Testis (tissue), 3 donors: ENCODE data around the gene MYLK4. TPM values are rescaled to one million over a fixed set of nuclear protein-coding genes. Genes with fewer than 3 reads are reported as not detected.

Source experiments
- DNase-seq: peaks from one replicate; pipeline ENCODE4 v3.0.0-alpha.2; 2019
- H3K27ac ChIP-seq, 2 donors: fragments of 200-600 bp; sonication (generic); one replicate each; pipeline ENCODE4 v1.5.1; 2019
- H3K27me3 ChIP-seq: fragments of 200-600 bp; sonication (generic); one replicate; pipeline ENCODE4 v1.5.1; 2019
- H3K36me3 ChIP-seq: fragments of 200-600 bp; sonication (generic); one replicate; pipeline ENCODE4 v1.5.1; 2017; ENCODE audit warnings: low read depth; ENCODE audit errors: missing control alignments
- H3K4me1 ChIP-seq: fragments of 200-600 bp; sonication (generic); one replicate; pipeline ENCODE4 v1.5.1; 2019
- H3K4me3 ChIP-seq, 2 donors: fragments of 200-600 bp; sonication (generic); one replicate each; pipeline ENCODE4 v1.5.1; 2017 to 2019
- H3K9me3 ChIP-seq: fragments of 200-600 bp; sonication (generic); one replicate; pipeline ENCODE4 v1.5.1; 2017
- CTCF ChIP-seq, 3 experiments: fragments of 450-650 bp in 2 of 3; fragments of 200-600 bp in 1 of 3; sonication (generic) in 1 of 3; IDR thresholded peaks; one replicate each; pipeline ENCODE4 v1.5.1; 2016 to 2019; ENCODE audit warnings: antibody characterized with exemption in 3 of 3, mild to moderate bottlenecking in 2 of 3, moderate library complexity in 1 of 3
- POLR2A ChIP-seq: fragments of 450-650 bp; IDR thresholded peaks from one replicate; pipeline ENCODE4 v1.6.1; 2017; ENCODE audit warnings: antibody characterized with exemption, mild to moderate bottlenecking, moderate library complexity
- WGBS, 2 donors: methylation state at CpG; one replicate each; pipeline ENCODE4 v1.1.5; 2018; 5-methylcytosine and 5-hydroxymethylcytosine counted together
- intact Hi-C: fragments of 100-400 bp; cut with DNase I; formaldehyde crosslinking; loops from one replicate; pipeline ENCODE4 v1.15.1; 2023; ENCODE audit warnings: low total_unique reads
- polyA plus RNA-seq: library from polyadenylated mRNA; stranded (reverse); fragments of 350-450 nt; fragmentation: Illumina TruSeq; extraction: RNeasy Lipid Tissue Mini Kit (QIAGEN cat#74804); gene quantifications from one replicate; pipeline ENCODE4 v1.2.3, GENCODE V29; 2014; ENCODE audit warnings: low read depth, low replicate concordance; ENCODE audit not compliant: insufficient read depth
- total RNA-seq, 2 donors: library from RNA; depleted of rRNA; stranded (reverse); fragments of >200 nt; gene quantifications; one replicate each; pipeline ENCODE4 v1.2.3, GENCODE V29; 2016

Gene MYLK4
- total and polyA plus RNA-seq, 3 donors from 2014 or later, result 0.62 to 1.5 (median 0.71) TPM

DNA sequence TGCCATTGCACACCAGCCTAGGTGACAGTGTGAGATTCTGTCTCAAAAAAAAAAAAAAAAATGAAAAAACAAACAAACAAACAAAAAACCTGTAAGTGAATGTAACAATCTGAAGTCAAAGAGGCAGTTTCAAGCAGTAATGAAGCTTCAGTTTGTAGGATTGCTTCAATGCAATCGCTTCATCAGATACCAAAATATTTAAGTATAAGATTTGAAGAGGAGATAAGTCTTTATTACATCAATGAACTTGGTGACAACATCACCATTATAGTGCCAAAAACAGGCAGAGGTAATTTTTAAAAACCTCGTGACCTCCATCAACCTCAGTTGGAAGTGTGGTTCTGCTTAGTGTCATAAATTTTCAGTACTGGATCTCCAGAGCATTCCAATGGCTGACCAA, 74.7 kb downstream of the MYLK4 start:
- 94 to 98% methylated on average over 2 of the region's 2 CpGs for whole genome bisulfite sequencing, 2 donors
- Histone ChIP-seq H3K4me1 (no peaks in the 10 kb centered on the region), H3K36me3 (no peaks in the 10 kb centered on the region), H3K27ac (no peak overlapping the region), H3K9me3 (no peaks in the 10 kb centered on the region), H3K4me3 (no peak overlapping the region), H3K27me3 (no peaks in the 10 kb centered on the region)
- no peak for DNase-seq
- intact Hi-C loops, result no loop called here
- TF ChIP-seq CTCF (IDR thresholded peaks at IDR 0.05) (no peak), POLR2A (no peak)

DNA sequence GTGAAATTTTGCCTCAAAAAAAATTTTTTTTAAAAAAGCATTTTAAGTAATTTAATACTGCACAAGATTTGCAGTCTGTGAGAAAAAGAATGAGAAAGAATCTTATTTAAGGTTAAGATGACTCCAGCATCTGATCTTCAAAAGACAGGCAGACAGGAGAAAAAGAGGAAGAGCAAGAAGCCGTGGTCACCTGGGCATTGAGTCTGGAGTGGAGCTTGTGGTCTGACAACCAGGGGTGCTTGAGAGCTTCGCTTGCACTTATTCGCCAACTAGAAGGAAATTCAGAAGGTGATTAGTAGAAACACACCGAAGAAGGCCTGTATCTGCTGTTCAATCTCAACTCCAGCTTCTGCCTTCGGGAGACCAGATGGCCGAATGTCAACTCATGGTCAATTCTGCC, 75.9 kb downstream of the MYLK4 start:
- TF ChIP-seq CTCF (IDR thresholded peaks at IDR 0.05), result no peak
- TF ChIP-seq POLR2A, result no peak
- Histone ChIP-seq H3K4me1 (no peaks in the 10 kb centered on the region), H3K9me3 (no peaks in the 10 kb centered on the region), H3K27me3 (no peaks in the 10 kb centered on the region), H3K4me3 (no peak overlapping the region), H3K27ac (no peak overlapping the region), H3K36me3 (no peaks in the 10 kb centered on the region)
- 91 to 96% methylated on average over 6 of the region's 6 CpGs for WGBS, 2 donors
- intact Hi-C loops, result no loop called here
- no peak for DNase-seq

GRCh38 chr6:2669067-2669700, 81.5 kb downstream of the MYLK4 start:
- DNase-seq, result no peak

GRCh38 chr6:2667617-2668016, 83.1 kb downstream of the MYLK4 start:
- Histone ChIP-seq H3K4me3 (no peak overlapping the region), H3K27me3 (no peaks in the 10 kb centered on the region), H3K27ac (no peak overlapping the region), H3K36me3 (no peaks in the 10 kb centered on the region), H3K9me3 (no peaks in the 10 kb centered on the region), H3K4me1 (no peaks in the 10 kb centered on the region)
- WGBS, 2 donors, result 80 to 82% methylated on average over 7 of the region's 7 CpGs
- intact Hi-C loops, result no loop called here
- TF ChIP-seq CTCF (IDR thresholded peaks at IDR 0.05) (no peak), POLR2A (no peak)
- DNase-seq, result no peak

More at GRCh38 chr6:2669067-2669700, 81.5 kb downstream of the MYLK4 start:
- intact Hi-C loops, result no loop called here
- TF ChIP-seq POLR2A, result no peak
- no peak for TF ChIP-seq CTCF (IDR thresholded peaks at IDR 0.05)
- H3K4me3 ChIP-seq, result no peak overlapping the region
- H3K9me3 ChIP-seq, result no peaks in the 10 kb centered on the region
- no peaks in the 10 kb centered on the region for H3K27me3 ChIP-seq
- no peak overlapping the region for H3K27ac ChIP-seq
- no peaks in the 10 kb centered on the region for H3K36me3 ChIP-seq
- no peaks in the 10 kb centered on the region for H3K4me1 ChIP-seq
- 93 to 96% methylated on average over 11 to 12 of the region's 12 CpGs for WGBS, 2 donors

- H3K36me3 ChIP-seq, result no peaks in the 10 kb centered on the region
- H3K27me3 ChIP-seq, result no peaks in the 10 kb centered on the region
- no peaks in the 10 kb centered on the region for H3K4me1 ChIP-seq
- DNase-seq, result no peak
- no peaks in the 10 kb centered on the region for H3K9me3 ChIP-seq
- no peak overlapping the region for H3K27ac ChIP-seq
- no peak overlapping the region for H3K4me3 ChIP-seq
- WGBS, 2 donors, result 79 to 91% methylated on average over 6 of the region's 6 CpGs
- TF ChIP-seq POLR2A (no peak), CTCF (IDR thresholded peaks at IDR 0.05) (no peak)
- intact Hi-C loops, result no loop called here
Measured at GRCh38 chr6:2666906-2667575, 83.7 kb downstream of the MYLK4 start.
